ENCODE data around the gene USP44. TPM values are rescaled to one million over a fixed set of nuclear protein-coding genes. Genes with fewer than 3 reads are reported as not detected.
A peak's percentile ranks its signal among the peaks of the same experiment; 100 is the strongest.

The USP44 gene
- total RNA-seq, 1 experiment from 2014 or later: 0.17 TPM

DNA sequence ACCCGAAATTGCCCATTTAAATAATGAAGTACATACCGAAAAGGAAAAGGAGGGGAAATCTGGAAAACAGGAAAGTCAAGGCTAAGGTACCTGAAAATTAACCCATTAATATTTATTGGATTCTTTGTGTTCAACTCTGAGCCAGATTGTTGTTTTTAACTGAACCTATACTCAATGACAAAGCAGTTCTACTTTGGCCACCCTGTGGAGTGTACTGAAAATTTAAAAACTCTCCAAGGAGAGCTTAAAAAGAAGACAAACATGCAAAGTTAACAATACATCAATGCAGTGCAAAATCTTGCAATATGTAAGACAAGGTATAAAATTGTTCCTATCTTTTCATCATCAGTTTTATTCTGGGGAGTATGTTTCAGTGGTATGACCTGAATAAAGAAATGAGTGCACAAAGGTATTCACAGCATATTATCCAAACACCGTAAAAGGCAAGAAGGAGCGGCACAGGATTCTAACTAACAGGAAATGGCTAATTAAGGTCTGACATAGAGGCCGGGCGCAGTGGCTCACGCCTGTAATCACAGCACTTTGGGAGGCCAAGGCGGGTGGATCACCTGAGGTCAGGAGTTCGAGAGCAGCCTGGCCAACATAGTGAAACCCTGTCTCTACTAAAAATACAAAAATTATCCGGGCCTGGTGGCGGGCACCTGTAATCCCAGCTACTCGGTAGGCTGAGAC is 1.7 kb downstream of the USP44 start:
- Histone ChIP-seq H3K27ac (ENCODE audit: low read depth, low read length) (no peak overlapping the region), H3K9me2 (ENCODE audit: insufficient read depth) (no peaks in the 10 kb centered on the region), H3K36me3 (ENCODE audit: control insufficient read depth in 1 of 2, insufficient read depth in 2 of 2, low read length in 2 of 2) (no peaks in the 10 kb centered on the region), H3K9me3 (ENCODE audit: control insufficient read depth in 1 of 2, insufficient read depth in 1 of 2, low read depth in 1 of 2, low read length in 2 of 2) (no peaks in the 10 kb centered on the region; a peak in 2 of 4 replicates), H3K9ac (ENCODE audit: low read length) (no peak overlapping the region), H3K27me3 (ENCODE audit: insufficient read depth, low read length) (no peaks in the 10 kb centered on the region), H4K20me1 (ENCODE audit: insufficient read depth) (no peaks in the 10 kb centered on the region), H3K4me1 (ENCODE audit: control insufficient read depth in 1 of 2, insufficient read depth in 2 of 2, low read length in 2 of 2) (no peaks in the 10 kb centered on the region), H3K79me2 (ENCODE audit: insufficient read depth, low read length) (no peaks in the 10 kb centered on the region), H2AFZ (ENCODE audit: low read depth, low read length, poor library complexity, severe bottlenecking) (no peak overlapping the region), H3K4me3 (replicated peaks in 1 of 2; ENCODE audit: low read depth in 1 of 2, low read length in 2 of 2) (no peak overlapping the region), H3K4me2 (ENCODE audit: low read length) (no peak overlapping the region)
- DNase-seq (ENCODE audit: low read depth, low spot score) (no peak), ATAC-seq (no peak)
- intact Hi-C loops (cut with micrococcal nuclease): no loop called here
- CTCF ChIA-PET: no interaction called here
- TF ChIP-seq POLR2AphosphoS5 (IDR thresholded peaks at IDR 0.05; ENCODE audit: low read depth, low read length): no peak
- TF ChIP-seq CBX3 (IDR thresholded peaks at IDR 0.05; ENCODE audit: low read depth): 0 out of 2 replicates have a peak, but pooled peaks have one; percentile 17
- no peak for TF ChIP-seq JUND (IDR thresholded peaks at IDR 0.05)
- POLR2A ChIA-PET: no interaction called here
- no TSS peak for BruUV-seq (replicated peaks)
- RAD21 ChIA-PET (ENCODE audit: low non-redundant PET in 1 of 2, low total read pairs in 2 of 2, uncharacterized antibody in 2 of 2, unreplicated experiment in 2 of 2): no interaction called here

DNA sequence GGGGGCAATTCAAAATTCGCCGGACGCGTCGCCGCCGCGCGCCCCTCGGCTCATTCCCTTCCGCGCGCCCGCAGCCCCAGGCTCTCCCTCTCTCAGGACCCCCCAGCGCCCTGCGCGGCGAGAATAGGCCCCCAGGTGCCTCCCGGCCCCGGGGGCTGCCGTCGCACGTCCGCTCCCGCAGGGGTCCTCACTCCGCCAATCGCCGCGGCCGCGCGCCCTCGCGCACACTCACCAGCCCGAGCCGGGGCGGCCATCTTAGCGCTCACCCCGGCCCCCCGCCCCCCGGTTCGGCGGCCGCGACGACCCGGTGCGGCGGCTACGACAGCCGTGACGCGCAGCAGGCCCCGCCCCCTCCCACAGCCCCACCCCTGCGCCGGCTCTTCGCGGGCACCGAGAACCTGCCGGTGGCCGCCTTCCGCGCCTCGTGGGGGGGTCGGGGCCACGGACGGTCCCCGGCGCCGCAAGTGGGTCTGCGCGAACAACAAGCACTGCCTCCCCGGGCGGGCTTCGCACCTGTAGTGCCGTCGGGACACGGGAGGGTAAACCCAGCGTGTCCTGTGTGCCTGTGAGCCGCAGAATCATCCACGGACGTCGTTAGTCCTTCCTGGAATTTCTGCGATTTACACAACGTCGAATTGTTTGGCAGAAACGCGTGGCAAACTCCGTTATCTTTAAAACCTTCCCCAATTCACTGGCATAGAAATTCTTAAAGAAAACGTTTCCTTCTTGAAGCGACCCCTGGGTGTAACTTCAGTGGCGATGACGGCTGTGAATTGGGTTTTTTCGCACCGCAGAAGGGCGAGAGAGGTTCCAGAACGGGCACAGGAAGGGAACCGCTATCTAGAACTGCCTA is 2.5 kb downstream of the USP44 start:
- H3K4me3 ChIP-seq (replicated peaks in 1 of 2; ENCODE audit: low read depth in 1 of 2, low read length in 2 of 2): no peak overlapping the region
- DNase-seq (ENCODE audit: low read depth, low spot score) (no peak), ATAC-seq (no peak)
- no peaks in the 10 kb centered on the region for H3K9me2 ChIP-seq (ENCODE audit: insufficient read depth)
- H4K20me1 ChIP-seq (ENCODE audit: insufficient read depth): no peaks in the 10 kb centered on the region
- no peak overlapping the region for H2AFZ ChIP-seq (ENCODE audit: low read depth, low read length, poor library complexity, severe bottlenecking)
- TF ChIP-seq CBX3 (IDR thresholded peaks at IDR 0.05; ENCODE audit: low read depth) (no peak), RAD21 (IDR thresholded peaks at IDR 0.05; ENCODE audit: low read depth) (no peak), EZH2 (IDR thresholded peaks at IDR 0.05) (no peak)
- H3K79me2 ChIP-seq (ENCODE audit: insufficient read depth, low read length): no peaks in the 10 kb centered on the region
- ChIA-PET RAD21 (ENCODE audit: low non-redundant PET in 1 of 2, low total read pairs in 2 of 2, uncharacterized antibody in 2 of 2, unreplicated experiment in 2 of 2) (no interaction called here), CTCF (no interaction called here), POLR2A (no interaction called here)
- H3K36me3 ChIP-seq (ENCODE audit: control insufficient read depth in 1 of 2, insufficient read depth in 2 of 2, low read length in 2 of 2): no peaks in the 10 kb centered on the region
- H3K4me2 ChIP-seq (ENCODE audit: low read length): no peak overlapping the region
- H3K27me3 ChIP-seq (ENCODE audit: insufficient read depth, low read length): no peaks in the 10 kb centered on the region
- intact Hi-C loops (cut with micrococcal nuclease): no loop called here
- H3K4me1 ChIP-seq (ENCODE audit: control insufficient read depth in 1 of 2, insufficient read depth in 2 of 2, low read length in 2 of 2): no peaks in the 10 kb centered on the region
- H3K9me3 ChIP-seq (ENCODE audit: control insufficient read depth in 1 of 2, insufficient read depth in 1 of 2, low read depth in 1 of 2, low read length in 2 of 2): no peaks in the 10 kb centered on the region; a peak in 2 of 4 replicates
- H3K9ac ChIP-seq (ENCODE audit: low read length): no peak overlapping the region
- BruUV-seq (replicated peaks): no TSS peak
- H3K27ac ChIP-seq (ENCODE audit: low read depth, low read length): no peak overlapping the region
